DMS53 (cell line): Measurements from ENCODE around the gene MAP1LC3A.

ENCODE experiments used
- DNase-seq: peaks from one replicate; lab custom pipeline; 2025; lab: John Stamatoyannopoulos, UW

MAP1LC3A gene

DNA sequence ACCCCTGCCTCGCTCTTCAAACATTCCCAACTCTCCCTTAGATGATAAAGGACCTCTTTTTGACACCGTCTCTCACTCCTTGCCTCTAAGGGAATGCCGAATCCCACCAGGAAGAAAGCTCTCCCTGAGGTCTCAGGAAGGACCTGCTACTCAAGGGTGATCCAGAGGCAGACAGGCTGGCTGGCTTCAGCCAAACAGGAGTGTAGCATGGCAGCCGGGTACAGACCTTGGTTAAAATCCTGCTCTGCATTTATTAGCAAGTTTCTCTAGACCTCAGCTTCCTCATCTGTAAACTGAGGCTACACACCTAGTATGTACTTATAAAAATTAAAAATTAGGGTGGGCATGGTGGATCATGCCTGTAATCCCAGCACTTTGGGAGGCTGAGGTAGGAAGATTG lies 17.2 kb downstream of the MAP1LC3A start:
- DNase-seq: no peak

DNA sequence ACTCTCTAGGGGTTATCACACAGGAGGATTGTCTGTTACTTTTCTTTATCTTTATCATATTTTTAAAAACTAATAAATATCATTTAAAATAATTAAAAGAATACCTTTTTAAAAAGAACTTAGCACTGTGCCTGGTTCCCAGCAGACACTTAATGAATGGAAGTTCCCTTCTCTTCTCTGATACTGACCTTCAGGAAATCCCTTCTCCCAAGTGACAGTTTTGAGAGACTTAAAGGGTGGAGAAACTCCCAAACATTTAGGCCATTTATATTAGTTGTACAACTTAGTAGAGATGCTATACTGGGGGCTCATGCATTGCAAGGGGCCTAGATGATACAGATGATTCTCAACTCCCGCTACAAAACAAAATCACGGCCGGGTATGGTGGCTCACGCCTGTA lies 18.5 kb downstream of the MAP1LC3A start:
- DNase-seq: no peak

DNA sequence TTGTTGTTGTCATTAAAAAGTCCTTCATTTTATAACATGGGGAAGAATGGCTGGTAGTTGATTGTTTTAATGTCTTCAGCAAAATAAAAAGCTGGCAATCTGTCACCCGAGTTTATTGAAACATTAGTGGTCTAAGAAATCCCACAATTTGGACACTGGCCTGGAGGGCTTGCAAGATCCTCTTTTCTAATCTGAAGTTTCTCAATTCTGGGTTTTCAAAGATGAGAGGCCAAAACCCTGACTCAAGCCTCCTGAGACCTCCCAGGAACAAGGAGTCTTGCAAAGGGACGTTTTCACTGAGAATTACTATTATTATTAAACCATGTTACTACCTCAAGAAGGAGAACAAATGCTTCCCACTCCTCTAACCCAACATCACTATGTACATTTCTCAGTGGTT lies 19.5 kb downstream of the MAP1LC3A start:
- no peak for DNase-seq

DNA sequence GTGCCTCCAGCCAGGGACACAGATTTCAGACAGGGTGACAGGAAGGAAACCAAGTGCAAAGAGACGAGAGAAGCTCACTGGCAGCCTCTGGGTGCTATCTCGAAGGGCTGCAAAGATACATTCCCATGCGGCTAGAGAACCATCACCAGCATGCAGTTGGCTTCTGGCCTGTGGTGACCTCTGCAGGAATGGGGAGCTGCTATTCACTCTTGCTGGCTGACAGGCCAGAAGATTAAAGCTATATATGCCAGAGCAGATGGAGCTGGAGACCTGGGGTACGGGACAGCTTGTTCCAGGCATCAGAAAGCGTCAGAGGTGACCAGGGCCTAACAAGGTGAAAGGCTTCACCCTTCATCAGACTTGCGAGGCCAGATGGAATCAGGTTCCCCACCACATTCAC lies 20.0 kb downstream of the MAP1LC3A start:
- DNase-seq: no peak

DNA sequence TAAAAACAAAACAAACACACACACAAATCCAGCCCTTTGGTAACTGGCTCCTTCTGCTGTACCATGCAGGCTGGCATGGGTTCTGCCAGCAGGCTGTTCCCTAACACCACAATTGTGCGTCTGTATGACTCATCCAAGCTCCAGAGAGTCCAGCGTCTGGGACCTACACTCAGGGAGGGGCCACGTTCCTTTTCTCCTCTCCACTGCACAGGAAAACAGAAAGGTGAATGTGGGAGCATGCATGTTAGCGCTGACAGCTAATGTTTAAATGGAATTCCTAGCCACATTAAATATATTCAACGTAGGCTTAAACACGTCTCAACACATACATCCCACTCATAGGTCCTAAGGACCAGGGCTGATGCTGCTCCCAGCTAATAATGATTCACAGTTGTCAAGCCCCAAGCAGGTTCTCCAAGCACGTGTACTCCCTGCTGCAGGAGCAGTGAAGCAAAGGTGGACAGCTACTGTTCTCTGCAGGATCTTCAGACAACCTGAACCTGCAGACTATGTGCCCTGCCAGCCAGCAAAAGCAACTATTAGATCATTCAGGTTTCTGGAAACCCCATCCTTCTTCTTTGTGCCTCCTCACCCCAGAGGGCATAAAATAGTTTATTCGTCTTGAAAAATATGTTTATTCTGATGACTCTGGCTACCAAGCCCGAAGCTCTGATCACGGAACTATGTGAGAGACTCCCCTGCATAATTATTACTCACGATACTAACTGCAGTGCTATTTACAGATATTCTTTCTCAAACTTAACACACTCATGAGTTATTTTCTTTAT lies 20.9 kb downstream of the MAP1LC3A start:
- DNase-seq: peak; percentile 87

DNA sequence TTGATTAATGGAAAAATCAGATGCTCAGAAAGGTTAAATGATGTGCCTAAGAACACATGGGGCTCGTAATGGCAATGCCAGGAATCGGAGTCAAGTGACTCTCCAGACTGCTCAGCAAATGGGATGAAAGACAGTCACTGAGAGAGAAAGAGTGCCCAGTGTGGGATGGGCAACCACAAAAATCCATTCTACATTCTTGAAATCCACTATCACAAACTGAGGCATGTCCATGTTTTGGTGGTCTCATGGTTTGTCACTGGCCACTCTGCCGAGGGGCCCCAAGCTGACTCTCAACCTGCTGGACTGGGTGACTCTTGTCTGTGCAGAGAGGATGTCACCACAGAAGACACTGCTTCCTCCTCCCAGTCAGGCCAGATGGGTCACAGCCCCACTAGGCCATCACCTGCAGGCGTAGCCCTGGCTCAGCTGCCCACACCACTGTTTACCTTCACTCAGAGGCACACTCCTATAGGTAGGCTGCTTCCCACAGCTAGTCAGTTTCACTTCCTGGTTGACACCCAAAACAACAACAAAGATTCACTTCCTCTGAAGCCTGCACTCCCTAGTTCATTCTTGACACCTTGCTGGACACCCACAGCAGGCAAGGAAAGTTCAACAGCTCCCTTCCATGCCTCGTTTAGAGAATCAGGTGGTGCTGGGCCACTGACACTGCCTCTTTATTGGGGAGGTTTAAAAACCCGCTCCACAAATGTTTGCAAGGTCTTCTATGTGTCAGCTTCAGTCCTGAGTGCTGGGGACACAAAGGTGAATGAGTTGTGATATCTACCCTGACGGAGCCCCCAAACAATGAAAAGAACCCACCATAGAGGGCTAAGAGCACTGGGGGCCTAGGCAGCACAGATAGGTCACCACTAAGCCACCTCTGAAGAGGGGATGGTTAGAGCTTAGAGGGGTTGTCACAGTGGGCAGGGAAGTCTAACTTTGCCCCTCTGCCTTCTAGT lies 21.7 kb downstream of the MAP1LC3A start:
- DNase-seq: peak; percentile 94

DNA sequence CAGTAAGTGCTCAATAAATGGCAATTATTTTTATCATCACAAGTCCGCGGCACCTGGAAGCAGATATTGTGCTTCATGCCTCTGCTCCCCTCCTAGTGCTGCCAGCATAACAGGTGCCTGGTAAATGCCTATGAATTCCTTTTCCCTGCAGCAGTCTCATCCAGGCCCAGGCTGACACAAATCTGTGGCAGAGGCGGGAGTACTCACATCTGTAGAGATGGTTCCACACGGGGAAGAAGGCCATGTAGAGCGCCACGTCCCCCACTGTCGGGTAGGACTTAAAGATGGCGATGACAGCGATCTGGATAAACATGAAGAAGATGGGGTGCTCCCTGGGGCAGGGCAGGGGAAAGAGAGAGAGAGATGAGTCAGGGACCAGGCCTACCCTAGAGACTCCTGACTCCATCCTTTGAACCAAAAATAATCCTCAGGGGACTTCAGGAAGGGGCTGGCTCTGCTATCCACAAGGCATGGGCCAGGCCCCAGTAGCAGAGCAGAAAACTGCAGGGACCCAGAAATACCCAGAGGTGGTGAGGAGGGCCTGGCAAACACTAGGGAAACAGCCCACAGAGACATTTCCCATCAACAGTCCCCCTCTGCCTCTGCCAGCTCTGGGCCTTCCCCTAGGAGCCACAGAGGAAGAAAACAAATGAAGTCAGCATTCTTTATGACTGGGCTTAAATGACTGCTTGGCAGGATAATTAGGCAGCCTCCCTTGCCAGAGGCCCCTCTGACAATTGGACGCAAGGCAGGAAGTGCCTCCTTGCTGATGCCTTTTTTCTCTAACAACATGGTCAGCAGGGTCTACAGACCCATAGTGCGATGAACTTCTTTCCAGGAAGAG lies 23.0 kb downstream of the MAP1LC3A start:
- DNase-seq: no peak

DNA sequence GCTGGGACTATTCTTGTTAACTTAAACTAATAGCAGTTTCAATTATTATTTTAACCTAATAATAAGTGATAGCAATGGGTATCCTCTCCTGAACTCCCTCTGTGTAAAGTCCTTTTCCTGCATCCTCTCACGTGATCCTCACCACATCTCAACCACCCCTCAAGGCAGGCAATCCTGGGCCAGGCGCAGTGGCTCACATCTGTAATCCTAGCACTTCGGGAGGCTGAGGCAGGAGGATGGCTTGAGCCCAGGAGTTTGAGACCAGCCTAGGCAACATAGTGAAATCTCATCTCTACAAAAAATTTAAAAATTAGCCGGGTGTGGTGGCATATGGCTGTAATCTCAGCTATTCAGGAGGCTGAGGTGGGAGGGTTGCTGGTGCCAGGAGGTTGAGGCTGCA lies 23.7 kb downstream of the MAP1LC3A start:
- no peak for DNase-seq

DNA sequence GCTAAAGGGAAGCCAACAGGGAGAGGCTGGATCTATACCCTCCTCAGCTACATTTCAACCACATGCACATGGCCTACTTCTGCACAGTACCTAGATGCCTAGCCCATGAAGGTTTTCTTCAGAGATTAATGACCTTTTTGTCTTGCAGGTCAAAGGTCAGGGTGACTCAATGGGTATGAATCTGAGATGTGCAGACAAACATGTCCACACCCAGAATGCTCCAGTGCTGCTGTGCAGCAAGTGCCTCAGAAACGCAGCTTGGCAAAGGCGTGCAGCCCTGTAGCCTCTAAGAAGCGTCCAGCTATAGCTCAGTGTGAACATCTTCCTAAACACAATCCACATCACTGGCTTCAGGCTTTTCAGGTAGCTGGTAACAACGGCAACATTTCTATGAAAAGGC lies 24.4 kb downstream of the MAP1LC3A start:
- DNase-seq: no peak

DNA sequence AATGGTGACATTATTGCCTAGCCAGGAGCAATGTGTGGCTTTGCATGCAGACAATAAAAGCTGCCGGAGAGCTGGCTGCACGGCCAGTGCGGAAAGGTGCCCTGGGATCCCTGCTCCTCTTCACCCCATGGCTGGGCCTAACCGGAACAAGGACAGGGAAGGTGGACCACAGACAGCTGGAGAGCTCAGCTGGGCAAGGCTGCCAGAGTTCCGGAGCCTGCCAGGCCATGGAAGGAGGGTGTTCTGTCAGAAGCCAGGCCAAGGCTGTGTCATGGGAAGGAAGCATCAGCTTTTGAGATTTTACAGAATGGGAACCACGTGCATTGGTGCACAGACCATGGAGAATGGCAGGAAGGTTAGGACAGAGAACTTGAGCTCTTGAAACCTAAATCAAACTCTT lies 25.0 kb downstream of the MAP1LC3A start:
- no peak for DNase-seq

DNA sequence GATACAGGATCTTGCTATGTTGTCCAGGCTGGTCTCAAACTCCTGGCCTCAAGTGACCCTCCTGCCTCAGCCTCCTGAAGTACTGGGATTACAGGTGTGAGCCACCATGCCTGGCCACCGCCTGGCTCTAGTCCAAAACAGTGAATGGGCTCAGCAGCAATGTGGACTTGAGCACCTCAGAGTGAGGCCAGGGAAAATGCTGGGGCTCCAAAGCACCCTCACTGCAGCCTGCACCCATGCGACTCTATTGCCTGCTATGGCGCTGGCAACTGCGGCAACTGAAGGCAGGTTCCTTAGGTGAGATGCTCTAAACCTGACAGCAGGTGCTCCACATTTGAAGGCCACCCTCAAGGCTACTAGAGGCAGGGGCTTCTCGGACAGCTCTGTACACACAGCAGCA lies 26.5 kb downstream of the MAP1LC3A start:
- no peak for DNase-seq

DNA sequence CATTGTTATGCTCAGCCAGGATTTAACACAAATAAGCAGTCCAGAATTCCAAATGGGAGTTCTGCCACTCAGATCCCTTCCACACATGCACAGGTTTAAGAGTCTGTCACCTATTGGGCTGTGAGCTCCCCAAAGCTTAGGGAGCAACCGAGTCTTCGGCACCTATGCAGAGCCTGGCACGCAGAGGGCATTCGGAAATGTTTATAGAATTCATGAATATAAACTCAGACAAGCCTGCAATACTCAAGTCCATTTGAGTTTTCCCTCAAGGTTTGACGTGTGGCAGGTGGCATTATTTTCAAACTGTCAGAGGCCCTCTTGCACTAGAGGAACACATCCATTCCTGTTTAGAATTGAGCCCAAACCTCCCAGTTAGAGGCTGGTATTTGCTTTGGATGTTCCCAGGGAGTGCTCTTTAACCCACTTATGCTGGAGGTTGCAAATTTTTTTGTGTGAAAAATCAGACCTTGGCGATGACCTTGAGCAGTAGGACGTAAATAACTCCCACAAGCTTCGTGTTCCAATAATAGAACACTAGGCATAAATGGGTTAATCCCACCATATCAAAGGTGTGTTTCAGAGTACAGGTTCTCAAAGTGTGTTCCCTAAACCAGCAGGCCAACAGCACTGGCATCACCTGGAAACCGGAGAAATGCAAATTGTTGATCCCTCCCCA lies 28.1 kb downstream of the MAP1LC3A start:
- no peak for DNase-seq

DNA sequence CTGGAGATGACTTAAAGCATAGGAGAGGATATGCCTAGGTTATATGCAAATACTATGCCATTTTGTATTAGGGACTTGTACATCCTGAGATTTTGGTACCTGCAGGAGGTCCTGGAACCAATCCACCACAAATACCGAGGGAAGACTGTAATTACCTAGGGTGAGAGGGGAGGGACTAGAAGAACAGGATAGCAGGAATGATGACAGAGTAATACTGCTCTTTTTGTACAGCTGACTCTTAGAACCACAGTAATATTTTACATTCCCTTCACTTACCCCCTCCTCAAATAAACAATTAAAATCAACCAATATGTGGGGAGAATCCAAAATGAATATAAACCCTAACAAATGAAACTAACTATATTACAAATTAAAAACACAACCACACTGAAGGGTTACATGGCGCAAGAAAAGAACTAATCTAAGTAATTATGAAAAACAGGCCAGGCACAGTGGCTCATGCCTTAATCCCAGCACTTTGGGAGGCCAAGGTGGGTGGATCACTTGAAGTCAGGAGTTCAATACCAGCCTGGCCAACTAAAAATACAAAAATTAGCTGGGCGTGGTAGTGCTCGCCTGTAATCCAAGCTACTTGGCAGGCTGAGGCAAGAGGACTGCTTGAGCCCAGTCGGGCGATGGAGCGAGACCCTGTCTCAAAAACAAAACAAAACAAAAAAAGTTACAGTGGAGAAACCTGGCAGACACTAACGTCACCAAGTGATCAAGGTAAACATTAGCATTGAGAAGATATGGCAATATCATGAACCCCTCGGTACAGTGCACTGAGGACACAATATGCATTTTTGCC lies 37.1 kb downstream of the MAP1LC3A start:
- no peak for DNase-seq

DNA sequence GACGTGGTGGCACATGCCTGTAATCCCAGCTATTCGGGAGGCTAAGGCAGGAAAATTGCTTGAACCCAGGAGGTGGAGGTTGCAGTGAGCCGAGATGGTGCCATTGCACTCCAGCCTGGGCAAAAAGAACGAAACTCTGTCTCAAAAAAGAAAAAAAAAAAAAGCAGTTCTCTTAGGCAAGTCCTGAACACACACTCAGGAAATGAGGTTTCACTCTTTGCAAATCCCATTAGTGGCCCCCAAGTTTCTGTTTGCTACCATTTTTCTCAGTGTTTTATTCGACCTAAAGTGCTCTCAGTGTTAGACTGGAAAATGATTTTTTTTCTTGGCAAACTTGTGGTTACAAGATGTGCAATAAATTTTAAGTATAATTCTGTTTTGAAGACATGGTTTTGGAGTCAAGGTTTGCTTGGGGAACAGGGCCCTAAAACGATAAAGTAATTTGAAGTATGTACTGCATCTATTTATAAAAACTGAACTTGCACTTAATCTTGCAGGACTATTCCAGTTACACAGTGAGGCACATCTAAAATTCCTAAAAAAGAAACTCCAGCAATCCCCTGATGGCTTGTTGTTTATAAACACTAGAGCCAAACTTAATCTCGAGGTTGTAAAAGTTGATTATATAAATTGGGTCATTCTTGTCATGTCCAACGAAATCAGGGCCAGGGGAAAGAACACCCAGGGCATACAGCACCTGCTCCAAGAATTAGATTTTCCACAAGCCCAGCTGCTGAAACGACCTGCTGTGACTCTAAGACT lies 42.6 kb downstream of the MAP1LC3A start:
- no peak for DNase-seq

DNA sequence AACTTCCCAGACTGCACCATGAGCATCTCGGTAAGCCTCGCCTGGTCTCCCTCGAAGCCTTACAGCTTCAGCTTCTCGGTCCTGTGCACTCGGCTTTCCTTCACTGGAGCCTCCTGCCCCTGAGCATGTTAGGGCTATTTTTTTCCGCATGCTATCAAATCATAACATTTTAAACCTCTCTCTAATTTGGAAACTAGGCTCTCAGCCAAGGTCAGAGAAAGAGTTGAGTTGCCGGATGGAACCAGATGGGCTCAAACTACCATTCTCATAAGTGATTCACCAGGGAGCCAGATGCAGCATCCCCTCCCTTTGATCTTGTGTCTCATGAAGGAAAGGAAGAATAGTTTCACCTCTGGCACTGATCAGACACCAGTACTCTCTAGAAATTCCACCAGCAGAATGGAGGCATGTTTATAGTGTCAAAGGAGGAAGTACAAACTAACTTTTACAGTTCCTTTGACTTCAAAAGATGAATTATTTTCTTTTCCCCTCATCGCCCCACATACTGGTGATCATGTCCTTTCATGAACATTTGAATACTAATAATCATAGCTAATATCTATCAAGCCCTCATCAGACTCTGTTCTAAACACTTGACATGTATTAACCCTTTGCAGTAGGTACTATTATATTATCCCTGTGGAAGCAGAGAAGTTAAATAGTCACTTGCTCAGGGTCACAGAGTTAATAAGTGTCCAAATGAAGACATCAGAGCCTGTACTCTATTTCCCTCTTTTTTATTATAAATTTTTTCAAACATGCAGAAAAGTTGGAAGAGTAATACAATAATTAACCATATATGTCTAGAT lies 46.7 kb downstream of the MAP1LC3A start:
- DNase-seq: no peak

DNA sequence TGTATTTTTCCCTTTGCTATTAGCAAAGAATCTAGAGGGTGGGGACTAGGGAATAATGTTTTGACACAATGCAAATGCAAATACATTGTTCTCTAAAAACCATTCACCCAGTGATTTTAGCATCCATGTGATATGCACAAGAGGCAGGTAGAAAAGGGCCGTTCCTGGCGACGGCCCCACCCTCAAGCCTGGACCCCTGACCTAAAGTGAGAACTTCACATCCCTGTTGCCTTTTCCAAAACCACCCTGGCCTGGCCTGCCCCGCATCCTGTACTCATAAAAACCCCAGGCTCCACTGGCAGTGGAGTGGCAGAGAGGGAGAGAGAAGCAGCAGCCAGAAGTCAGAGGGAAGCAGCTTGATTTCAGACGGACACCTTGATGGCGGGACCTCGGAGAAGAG lies 48.5 kb downstream of the MAP1LC3A start:
- DNase-seq: no peak
